GM18505 (cell line): Measurements from ENCODE around the gene MYO16.

Experiments
- ATAC-seq: cut with Tn5 transposase; IDR thresholded peaks from one replicate; pipeline ENCODE4 v1.9.1; 2021; ENCODE audit not compliant: unreplicated experiment
- POLR2A ChIP-seq: IDR thresholded peaks from 4 replicates; pipeline ENCODE4 v1.6.1; 2011; ENCODE audit warnings: borderline replicate concordance; ENCODE audit not compliant: insufficient read depth, insufficient read length; ENCODE audit errors: extremely low read depth

MYO16 gene

DNA sequence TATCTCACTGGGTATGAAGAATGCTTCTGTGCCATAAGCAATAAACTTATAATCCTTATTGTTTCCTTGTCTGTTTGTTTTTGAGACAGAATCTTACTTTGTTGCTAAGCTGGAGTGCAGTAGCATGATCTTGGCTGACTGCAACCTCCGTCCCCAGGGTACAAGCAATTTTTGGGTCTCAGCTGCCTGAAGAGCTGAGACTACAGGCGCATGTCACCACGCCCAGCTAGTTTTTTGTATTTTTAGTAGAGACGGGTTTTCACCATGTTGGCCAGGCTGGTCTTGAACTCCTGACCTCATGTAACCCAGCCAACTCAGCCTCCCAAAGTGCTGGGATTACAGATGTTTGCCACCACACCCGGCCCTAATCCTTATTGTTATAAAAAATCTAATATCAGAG, 112.5 kb downstream of the MYO16 start:
- no peak for ATAC-seq
- no peak for TF ChIP-seq POLR2A

GRCh38 chr13:108742701-108743451, 113.5 kb downstream of the MYO16 start:
- no peak for TF ChIP-seq POLR2A
- ATAC-seq = no peak

GRCh38 chr13:108743522-108743921, 114.1 kb downstream of the MYO16 start:
- ATAC-seq = no peak
- TF ChIP-seq POLR2A = no peak

DNA sequence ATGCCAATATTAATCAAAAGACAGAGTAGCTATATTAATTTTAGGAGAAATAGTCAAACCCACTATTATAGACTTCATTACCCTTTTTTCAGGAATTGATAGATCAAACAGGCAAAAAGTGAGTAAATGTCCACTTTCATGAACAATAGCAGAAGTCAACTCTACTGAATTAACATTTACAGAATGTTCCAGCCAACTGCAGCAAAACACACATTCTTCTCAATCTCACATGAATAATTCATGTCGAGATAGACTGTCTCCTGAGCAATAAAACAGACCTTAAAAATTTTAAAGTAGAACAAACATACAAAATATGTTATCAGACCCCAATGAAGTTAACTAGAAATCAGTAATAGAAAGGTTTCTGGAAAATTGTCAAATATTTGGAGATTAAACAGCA, 118.4 kb downstream of the MYO16 start:
- ATAC-seq = no peak
- no peak for TF ChIP-seq POLR2A

- no peak for ATAC-seq
- no peak for TF ChIP-seq POLR2A
These were observed 122.9 kb downstream of the MYO16 start for GRCh38 chr13:108752276-108752675.

DNA sequence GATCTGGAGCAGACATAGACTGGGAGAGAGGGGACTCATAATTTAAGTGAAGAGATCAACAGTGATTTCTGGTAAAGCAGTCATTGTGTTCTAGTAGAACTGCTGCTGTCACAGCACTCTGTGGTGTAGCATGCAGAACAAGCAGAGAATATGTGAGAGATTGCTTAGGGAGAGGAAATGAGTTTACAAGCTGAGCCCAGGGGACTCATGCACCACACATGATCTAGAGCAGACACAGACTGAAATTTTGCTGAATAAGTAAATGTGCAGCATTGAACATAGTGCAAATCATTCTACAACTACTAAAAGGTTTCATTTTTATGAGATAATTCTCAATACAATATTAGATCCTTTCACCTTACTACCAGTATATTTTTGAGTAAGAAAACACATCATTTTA, 125.7 kb downstream of the MYO16 start:
- TF ChIP-seq POLR2A = no peak
- ATAC-seq = no peak

- ATAC-seq = no peak
- TF ChIP-seq POLR2A = no peak
These were observed 130.7 kb downstream of the MYO16 start for GRCh38 chr13:108760129-108760528.

DNA sequence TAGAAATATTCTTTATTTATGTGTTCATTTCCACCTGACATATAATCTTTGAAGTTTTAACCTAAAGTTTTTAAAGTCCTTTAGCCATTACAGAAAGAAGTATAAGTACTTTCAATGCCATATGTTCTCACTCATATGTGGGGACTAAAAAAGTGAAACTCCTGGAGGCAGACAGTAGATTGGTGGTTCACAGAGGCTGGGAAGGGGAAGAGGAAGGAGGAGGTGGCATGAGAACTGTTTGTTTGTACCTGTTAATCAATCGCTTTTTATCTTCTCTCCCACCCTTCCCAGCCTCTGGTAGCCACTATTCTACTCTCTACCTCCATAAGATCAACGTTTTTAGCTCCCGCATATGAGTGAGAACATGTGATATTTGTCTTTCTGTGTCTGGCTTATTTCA, 131.1 kb downstream of the MYO16 start:
- no peak for ATAC-seq
- TF ChIP-seq POLR2A = no peak

- no peak for TF ChIP-seq POLR2A
- no peak for ATAC-seq
These were observed 138.6 kb downstream of the MYO16 start for GRCh38 chr13:108768035-108768434.

DNA sequence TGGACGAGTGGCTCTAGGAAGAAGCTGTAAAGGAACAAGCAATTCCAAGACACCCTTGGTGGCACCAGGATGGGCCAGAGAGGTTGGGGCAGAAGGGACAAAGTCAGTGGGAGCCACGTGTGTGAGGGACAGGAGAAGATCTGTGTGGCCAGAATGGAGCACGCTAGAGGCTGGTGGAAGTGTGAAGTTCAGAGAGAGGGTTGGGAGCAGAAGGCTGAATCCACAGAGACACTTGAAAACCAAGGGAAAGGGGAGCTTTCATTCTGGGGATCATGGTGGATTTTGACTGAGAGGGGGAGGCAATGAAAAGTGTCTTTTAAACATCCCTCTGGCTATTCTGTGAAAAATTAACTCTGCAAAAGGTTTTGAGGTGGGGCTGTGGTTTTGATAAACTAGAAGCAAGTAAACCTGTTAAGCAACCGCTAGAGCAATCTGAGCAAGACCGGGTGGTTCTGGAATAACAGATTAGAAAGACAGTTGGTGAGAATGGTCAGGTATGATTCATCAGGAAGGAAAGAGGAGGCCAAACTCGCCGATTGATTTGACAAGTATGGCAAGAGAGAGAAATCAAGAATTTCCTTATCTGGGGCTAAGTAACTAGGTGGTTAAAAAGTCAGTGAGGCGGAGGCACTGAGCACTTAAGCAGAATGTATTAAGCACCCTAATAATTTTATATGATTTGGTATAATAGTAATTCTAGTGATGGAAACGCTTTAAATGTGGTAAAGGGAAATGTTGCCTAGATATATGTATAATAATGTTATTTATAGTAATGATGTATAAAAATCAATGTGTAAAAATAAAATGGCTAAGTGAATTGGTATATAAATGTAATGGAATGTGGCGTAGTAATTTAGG, 140.0 kb downstream of the MYO16 start:
- no peak for ATAC-seq
- TF ChIP-seq POLR2A = no peak

- ATAC-seq = no peak
- no peak for TF ChIP-seq POLR2A
These were observed 146.2 kb downstream of the MYO16 start for GRCh38 chr13:108775597-108775996.

- ATAC-seq = no peak
- TF ChIP-seq POLR2A = no peak
These were observed 147.2 kb downstream of the MYO16 start for GRCh38 chr13:108776650-108777049.

DNA sequence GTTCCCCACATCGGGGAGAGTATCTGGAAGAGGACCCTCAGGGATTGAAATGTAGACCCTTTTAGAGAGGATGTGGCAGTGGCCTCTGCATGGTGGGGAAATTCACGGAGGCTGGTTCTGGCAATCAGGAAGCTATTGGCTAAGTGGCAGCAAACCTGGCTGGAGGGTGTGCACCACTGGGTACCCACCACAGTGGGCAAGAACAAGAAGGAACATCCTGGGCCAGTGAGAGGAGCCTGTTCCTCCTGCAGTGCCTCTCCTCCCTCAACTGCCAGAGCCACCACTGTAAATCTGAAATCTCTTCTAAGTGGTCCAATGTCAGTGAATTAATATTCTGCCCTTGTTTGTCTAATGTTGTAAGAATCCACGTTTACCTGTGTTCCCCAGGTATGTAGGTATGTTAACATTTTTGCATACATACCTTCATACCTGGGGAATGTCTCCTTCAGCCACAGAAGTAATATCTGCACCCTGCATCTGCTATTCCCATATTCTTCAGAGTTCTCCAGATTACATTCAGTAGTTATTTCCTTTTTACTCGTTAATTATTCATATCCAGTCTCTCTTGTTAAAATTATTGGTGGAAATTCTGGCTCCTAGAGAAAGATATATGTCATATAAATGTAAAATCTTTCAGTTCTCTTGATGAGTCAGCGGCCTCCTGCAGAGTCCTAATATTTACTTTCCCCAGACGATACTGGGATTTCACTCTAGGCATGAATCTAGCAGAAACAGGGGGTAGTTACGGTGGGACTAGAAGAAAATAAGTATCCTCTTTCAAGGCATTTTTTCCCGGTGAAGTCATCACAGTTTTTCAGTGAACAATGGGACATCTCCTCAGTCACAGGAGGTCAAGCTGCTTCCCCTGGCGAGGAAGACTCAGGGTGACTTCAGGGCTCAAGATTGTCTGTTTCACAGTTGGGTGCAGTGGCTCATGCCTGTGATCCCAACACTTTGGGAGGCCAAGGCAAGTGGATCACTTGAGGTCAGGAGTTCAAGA, 148.3 kb downstream of the MYO16 start:
- ATAC-seq = no peak
- no peak for TF ChIP-seq POLR2A
